ENCODE data around the gene SCAF4.

The SCAF4 gene

GRCh38 chr21:31660591-31660990 lies 71.3 kb downstream of the SCAF4 start:
- DNase-seq, result no peak
- Mint-ChIP-seq H3K36me3 (ENCODE audit: low read depth) (peaks cover 52% of the 10 kb centered on the region), H3K27me3 (ENCODE audit: low read depth, poor library complexity) (peaks cover 3% of the 10 kb centered on the region), H3K9me3 (peaks cover 16% of the 10 kb centered on the region), H3K4me1 (peaks cover 60% of the 10 kb centered on the region), H3K27ac (no peak overlapping the region), H3K4me3 (peak overlapping the region; percentile 95)
- TF ChIP-seq, protein P1, sequence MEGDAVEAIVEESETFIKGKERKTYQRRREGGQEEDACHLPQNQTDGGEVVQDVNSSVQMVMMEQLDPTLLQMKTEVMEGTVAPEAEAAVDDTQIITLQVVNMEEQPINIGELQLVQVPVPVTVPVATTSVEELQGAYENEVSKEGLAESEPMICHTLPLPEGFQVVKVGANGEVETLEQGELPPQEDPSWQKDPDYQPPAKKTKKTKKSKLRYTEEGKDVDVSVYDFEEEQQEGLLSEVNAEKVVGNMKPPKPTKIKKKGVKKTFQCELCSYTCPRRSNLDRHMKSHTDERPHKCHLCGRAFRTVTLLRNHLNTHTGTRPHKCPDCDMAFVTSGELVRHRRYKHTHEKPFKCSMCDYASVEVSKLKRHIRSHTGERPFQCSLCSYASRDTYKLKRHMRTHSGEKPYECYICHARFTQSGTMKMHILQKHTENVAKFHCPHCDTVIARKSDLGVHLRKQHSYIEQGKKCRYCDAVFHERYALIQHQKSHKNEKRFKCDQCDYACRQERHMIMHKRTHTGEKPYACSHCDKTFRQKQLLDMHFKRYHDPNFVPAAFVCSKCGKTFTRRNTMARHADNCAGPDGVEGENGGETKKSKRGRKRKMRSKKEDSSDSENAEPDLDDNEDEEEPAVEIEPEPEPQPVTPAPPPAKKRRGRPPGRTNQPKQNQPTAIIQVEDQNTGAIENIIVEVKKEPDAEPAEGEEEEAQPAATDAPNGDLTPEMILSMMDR (IDR thresholded peaks at IDR 0.05), result no peak

DNA sequence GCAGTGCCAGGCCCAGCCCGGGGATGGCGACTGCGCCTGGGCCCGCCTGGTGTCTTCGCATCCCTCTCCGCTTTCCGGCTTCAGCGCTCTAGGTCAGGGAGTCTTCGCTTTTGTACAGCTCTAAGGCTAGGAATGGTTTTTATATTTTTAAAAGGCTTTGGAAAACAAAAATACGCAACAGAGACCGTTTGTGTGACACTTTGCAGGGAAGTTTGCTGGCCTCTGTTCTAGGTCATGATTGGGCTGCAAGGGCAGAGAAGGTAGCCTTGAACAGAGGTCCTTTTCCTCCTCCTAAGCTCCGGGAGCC lies 71.7 kb downstream of the SCAF4 start:
- TF ChIP-seq, protein P1 (IDR thresholded peaks at IDR 0.05), result no peak
- H3K4me3 Mint-ChIP-seq, result peak overlapping the region; percentile 95
- peaks cover 60% of the 10 kb centered on the region for H3K4me1 Mint-ChIP-seq
- H3K27ac Mint-ChIP-seq, result peak overlapping the region; percentile 79
- H3K9me3 Mint-ChIP-seq, result peaks cover 18% of the 10 kb centered on the region
- peaks cover 49% of the 10 kb centered on the region for H3K36me3 Mint-ChIP-seq (ENCODE audit: low read depth)
- peaks cover 3% of the 10 kb centered on the region for H3K27me3 Mint-ChIP-seq (ENCODE audit: low read depth, poor library complexity)
- no peak for DNase-seq

GRCh38 chr21:31659536-31660258 lies 72.2 kb downstream of the SCAF4 start, which contains the start of gene SOD1:
SOD1 (plus strand) TSS chr21:31659693; CDS start chr21:31659770, 77 bp downstream.
- peak; percentile 93 for DNase-seq

DNA sequence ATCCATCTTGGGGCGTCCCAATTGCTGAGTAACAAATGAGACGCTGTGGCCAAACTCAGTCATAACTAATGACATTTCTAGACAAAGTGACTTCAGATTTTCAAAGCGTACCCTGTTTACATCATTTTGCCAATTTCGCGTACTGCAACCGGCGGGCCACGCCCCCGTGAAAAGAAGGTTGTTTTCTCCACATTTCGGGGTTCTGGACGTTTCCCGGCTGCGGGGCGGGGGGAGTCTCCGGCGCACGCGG lies 72.7 kb downstream of the SCAF4 start:
- Mint-ChIP-seq H3K4me3 (peak overlapping the region; percentile 100), H3K9me3 (peaks cover 25% of the 10 kb centered on the region), H3K27me3 (ENCODE audit: low read depth, poor library complexity) (peaks cover 3% of the 10 kb centered on the region), H3K36me3 (ENCODE audit: low read depth) (peaks cover 51% of the 10 kb centered on the region), H3K4me1 (peaks cover 58% of the 10 kb centered on the region), H3K27ac (no peak overlapping the region)
- DNase-seq, result no peak
- TF ChIP-seq, protein P1 (IDR thresholded peaks at IDR 0.05), result no peak

More at GRCh38 chr21:31659536-31660258, 72.2 kb downstream of the SCAF4 start, which contains the start of gene SOD1:
- Mint-ChIP-seq H3K27me3 (ENCODE audit: low read depth, poor library complexity) (peaks cover 3% of the 10 kb centered on the region), H3K9me3 (peaks cover 23% of the 10 kb centered on the region), H3K4me3 (peak within 1 kb of the TSS; percentile 100), H3K4me1 (peaks cover 61% of the 10 kb centered on the region), H3K27ac (peak within 1 kb of the TSS; percentile 99), H3K36me3 (ENCODE audit: low read depth) (peaks cover 53% of the 10 kb centered on the region)
- TF ChIP-seq, protein P1 (IDR thresholded peaks at IDR 0.05), result no peak

- no peak overlapping the region for H3K4me3 Mint-ChIP-seq
- DNase-seq, result no peak
These were observed 73.9 kb downstream of the SCAF4 start for GRCh38 chr21:31658053-31658452.

More at GRCh38 chr21:31658053-31658452, 73.9 kb downstream of the SCAF4 start:
- Mint-ChIP-seq H3K4me1 (peaks cover 51% of the 10 kb centered on the region), H3K27ac (no peak overlapping the region), H3K36me3 (ENCODE audit: low read depth) (peaks cover 40% of the 10 kb centered on the region), H3K9me3 (peaks cover 28% of the 10 kb centered on the region), H3K27me3 (ENCODE audit: low read depth, poor library complexity) (peaks cover 3% of the 10 kb centered on the region)
- TF ChIP-seq, protein P1 (IDR thresholded peaks at IDR 0.05), result no peak
